ENCODE results near the gene TLL1.

The TLL1 gene

GRCh38 chr4:166146806-166147540 lies 273.9 kb downstream of the TLL1 start:
- no peak for DNase-seq (ENCODE audit: low read depth)
- in situ Hi-C loops (cut with HindIII; ENCODE audit: low sequenced_read_pairs) = no loop called here
- no peak overlapping the region for H3K4me3 ChIP-seq (ENCODE audit: low read depth, low read length)
- TF ChIP-seq CTCF (IDR thresholded peaks at IDR 0.05; ENCODE audit: low read depth, low read length, missing control alignments) = no peak
